NCI-H146 treated with DMSO at 0.1 percent for 48 hours (cell line): ENCODE results near the gene TP53BP2.
"Not testable (repeated sequence)": the region's sequence is repeated elsewhere in the genome, so short reads cannot be mapped to it uniquely, and the experiment has no call there.

ENCODE experiments used
- DNase-seq: peaks from one replicate; lab custom pipeline; 2025; ENCODE audit not compliant: unreplicated experiment; lab: John Stamatoyannopoulos, UW

TP53BP2 gene

GRCh38 chr1:223831755-223832636, 13.8 kb downstream of the TP53BP2 start:
- DNase-seq, result no peak

- no peak for DNase-seq
These were observed 16.1 kb downstream of the TP53BP2 start for GRCh38 chr1:223829678-223830077.

GRCh38 chr1:223828162-223828848, 17.4 kb downstream of the TP53BP2 start:
- DNase-seq, result no peak

GRCh38 chr1:223827193-223827663, 18.5 kb downstream of the TP53BP2 start:
- no peak for DNase-seq

GRCh38 chr1:223825767-223826748, 19.7 kb downstream of the TP53BP2 start:
- DNase-seq, result no peak

- DNase-seq, result no peak
These were observed 21.0 kb downstream of the TP53BP2 start for GRCh38 chr1:223824712-223825111.

GRCh38 chr1:223824287-223824686, 21.5 kb downstream of the TP53BP2 start:
- no peak for DNase-seq

- DNase-seq, result no peak
These were observed 24.8 kb downstream of the TP53BP2 start for GRCh38 chr1:223820971-223821370.

- DNase-seq, result peak; percentile 55
These were observed 25.3 kb downstream of the TP53BP2 start for GRCh38 chr1:223820515-223820858.

GRCh38 chr1:223819730-223820514, 25.8 kb downstream of the TP53BP2 start:
- no peak for DNase-seq

GRCh38 chr1:223817265-223817664, 28.5 kb downstream of the TP53BP2 start:
- not testable (repeated sequence) for DNase-seq

GRCh38 chr1:223815865-223816264, 29.9 kb downstream of the TP53BP2 start:
- no peak for DNase-seq

- DNase-seq, result no peak
These were observed 30.5 kb downstream of the TP53BP2 start for GRCh38 chr1:223815020-223815853.

GRCh38 chr1:223813645-223814044, 32.1 kb downstream of the TP53BP2 start:
- no peak for DNase-seq

GRCh38 chr1:223811634-223812101, 34.1 kb downstream of the TP53BP2 start:
- DNase-seq, result peak; percentile 8

- no peak for DNase-seq
These were observed 35.2 kb downstream of the TP53BP2 start for GRCh38 chr1:223810586-223810985.

GRCh38 chr1:223809905-223810304, 35.8 kb downstream of the TP53BP2 start:
- not testable (repeated sequence) for DNase-seq

GRCh38 chr1:223803211-223803610, 42.5 kb downstream of the TP53BP2 start:
- no peak for DNase-seq

GRCh38 chr1:223802602-223803001, 43.1 kb downstream of the TP53BP2 start:
- DNase-seq, result no peak
